ENCODE measurements around the gene CYREN. TPM values are rescaled to one million over a fixed set of nuclear protein-coding genes. Genes with fewer than 3 reads are reported as not detected.

The CYREN gene
- total and polyA plus RNA-seq, 9 of the 15 experiments (the other 6 are each of a cell fraction or from before 2014, with no cell fraction given) = 13.9 to 108 (median 88.8) TPM

DNA sequence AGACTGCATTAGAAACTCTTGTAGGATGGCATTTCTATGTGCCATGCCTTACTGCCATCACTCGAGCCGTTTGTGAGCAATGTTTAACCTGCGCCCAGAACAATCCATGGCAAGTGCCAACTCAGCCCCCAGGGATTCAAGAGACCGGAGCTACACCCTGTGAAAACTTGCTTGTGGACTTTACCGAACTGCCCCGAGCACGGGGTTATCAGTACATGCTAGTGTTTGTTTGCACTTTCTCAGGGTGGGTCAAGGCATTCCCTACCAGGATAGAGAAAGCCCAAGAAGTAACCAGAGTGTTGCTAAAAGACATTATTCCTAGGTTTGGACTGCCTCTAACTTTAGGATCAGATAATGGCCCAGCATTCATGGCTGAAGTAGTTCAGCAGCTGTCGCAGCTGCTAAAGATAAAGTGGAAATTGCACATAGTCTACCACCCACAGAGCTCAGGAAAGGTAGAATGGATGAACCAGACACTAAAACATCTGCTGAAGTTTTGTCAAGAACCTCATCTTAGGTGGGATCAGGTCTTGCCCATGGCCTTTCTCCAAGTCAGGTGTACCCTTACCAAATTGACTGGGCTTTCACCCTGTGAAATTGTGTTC lies 8.9 kb upstream of the CYREN start:
- no peaks in the 10 kb centered on the region for H3K27me3 ChIP-seq (ENCODE audit: control insufficient read depth in 2 of 2, insufficient read depth in 2 of 2, low read length in 2 of 2)
- no peak overlapping the region for H3K27ac ChIP-seq (ENCODE audit: extremely low read depth, low read depth, low read length)
- H3K4me2 ChIP-seq (ENCODE audit: insufficient read depth, low read length) = no peak overlapping the region
- CTCF ChIA-PET (ENCODE audit: low intra/inter-chr PET ratio) = no interaction called here
- in situ Hi-C loops (cut with MboI) = no loop called here
- no peaks in the 10 kb centered on the region for H3K9me1 ChIP-seq (ENCODE audit: control insufficient read depth, insufficient read depth, low read length)
- POLR2A ChIA-PET = interaction anchor here (0.9 to 2.9 kb wide), 3 partner anchors 8 to 10 kb away, joined by 3 to 10 read pairs (median 6); partner anchors contain the start of gene CYREN
- H4K20me1 ChIP-seq (replicated peaks; ENCODE audit: control insufficient read depth, insufficient read depth, low read length) = no peaks in the 10 kb centered on the region
- H3K4me1 ChIP-seq (replicated peaks in 1 of 2; ENCODE audit: control insufficient read depth in 2 of 2, insufficient read depth in 2 of 2, low read length in 2 of 2) = peaks cover 4 to 7% of the 10 kb centered on the region in 2 experiments; a peak in 4 of 5 replicates
- no peak overlapping the region for H3K4me3 ChIP-seq
- BruUV-seq (replicated peaks) = no TSS peak
- ATAC-seq (peak; percentile 38; the same call in 2 of the 3 replicates), FAIRE-seq (no peak), DNase-seq (ENCODE audit: extremely low read depth in 1 of 4, low spot score in 3 of 4) (no peak)
- WGBS (ENCODE audit: insufficient coverage, low coverage, missing lambda C conversion rate) = 9% methylated on average over 8 of the region's 8 CpGs
- no peak overlapping the region for H2AFZ ChIP-seq (ENCODE audit: low read depth, low read length)
- no peaks in the 10 kb centered on the region for H3K36me3 ChIP-seq (ENCODE audit: control insufficient read depth, insufficient read depth, low read length)
- H3K79me2 ChIP-seq (ENCODE audit: control insufficient read depth, insufficient read depth, low read length) = no peaks in the 10 kb centered on the region
- no peak overlapping the region for H3K9ac ChIP-seq (ENCODE audit: insufficient read depth in 1 of 2, low read depth in 2 of 2, low read length in 2 of 2)
- peaks cover 20% of the 10 kb centered on the region for H3K9me3 ChIP-seq (replicated peaks; ENCODE audit: control insufficient read depth, insufficient read depth, low read depth, low read length)
- intact Hi-C loops (cut with micrococcal nuclease) = loop anchor here (10.0 kb wide), 1 partner anchor 305 kb away; no protein-coding TSS in a partner anchor
- TF ChIP-seq CBFA2T3 (IDR thresholded peaks at IDR 0.05) (peak; percentile 38; the same call in 1 of the 2 replicates), TCF7L2 (IDR thresholded peaks at IDR 0.05; ENCODE audit: low read depth, low read length) (no peak), TFAP4 (CRISPR knock-in tag; IDR thresholded peaks at IDR 0.05; ENCODE audit: borderline replicate concordance) (peak; percentile 27; the same call in 1 of the 2 replicates)

DNA sequence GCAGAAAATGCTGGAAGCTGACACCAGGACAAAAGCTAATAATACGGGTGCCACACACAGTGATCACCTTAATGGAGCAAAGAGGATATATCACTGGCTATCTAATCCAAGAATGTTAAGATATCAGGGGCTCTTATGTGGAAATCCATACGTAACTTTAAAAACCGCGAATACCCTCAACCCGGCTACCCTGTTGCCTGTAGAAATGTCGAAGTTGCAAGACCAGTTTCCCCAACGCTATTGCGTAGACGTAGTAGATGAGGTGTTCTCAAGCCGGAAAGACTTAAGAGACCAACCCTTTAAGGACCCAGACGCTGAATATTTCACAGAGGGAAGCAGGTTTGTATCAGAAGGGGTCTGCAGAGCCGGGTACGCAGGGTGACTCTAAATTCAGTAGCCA lies 7.9 kb upstream of the CYREN start:
- no peak for ATAC-seq
- in situ Hi-C loops (cut with MboI) (no loop called here), intact Hi-C loops (cut with micrococcal nuclease) (loop anchor here (10.0 kb wide), 1 partner anchor 304 kb away; no protein-coding TSS in a partner anchor)
- Histone ChIP-seq H3K36me3 (ENCODE audit: control insufficient read depth, insufficient read depth, low read length) (no peaks in the 10 kb centered on the region), H3K79me2 (ENCODE audit: control insufficient read depth, insufficient read depth, low read length) (no peaks in the 10 kb centered on the region), H3K9me3 (replicated peaks; ENCODE audit: control insufficient read depth, insufficient read depth, low read depth, low read length) (peaks cover 20% of the 10 kb centered on the region), H3K4me3 (no peak overlapping the region), H2AFZ (ENCODE audit: low read depth, low read length) (no peak overlapping the region), H3K27me3 (ENCODE audit: control insufficient read depth in 2 of 2, insufficient read depth in 2 of 2, low read length in 2 of 2) (no peaks in the 10 kb centered on the region), H3K27ac (ENCODE audit: extremely low read depth, low read depth, low read length) (no peak overlapping the region), H3K9ac (ENCODE audit: insufficient read depth in 1 of 2, low read depth in 2 of 2, low read length in 2 of 2) (no peak overlapping the region), H3K4me2 (ENCODE audit: insufficient read depth, low read length) (no peak overlapping the region), H3K9me1 (ENCODE audit: control insufficient read depth, insufficient read depth, low read length) (no peaks in the 10 kb centered on the region), H3K4me1 (replicated peaks in 1 of 2; ENCODE audit: control insufficient read depth in 2 of 2, insufficient read depth in 2 of 2, low read length in 2 of 2) (peaks cover 0 to 5% of the 10 kb centered on the region in 2 experiments; a peak in 2 of 5 replicates), H4K20me1 (replicated peaks; ENCODE audit: control insufficient read depth, insufficient read depth, low read length) (no peaks in the 10 kb centered on the region)
- DNase-seq (ENCODE audit: extremely low read depth in 1 of 4, low spot score in 3 of 4) = no peak
- BruUV-seq (replicated peaks) = no TSS peak
- CTCF ChIA-PET (ENCODE audit: low intra/inter-chr PET ratio) = interaction anchor here (0.6 kb wide), 1 partner anchor 193 kb away, joined by 3 read pairs; no protein-coding TSS in a partner anchor
- POLR2A ChIA-PET = interaction anchor here (1.9 to 2.9 kb wide), 2 partner anchors 7 to 10 kb away, joined by 6 to 10 read pairs; partner anchors contain the start of gene CYREN
- FAIRE-seq = no peak
- WGBS (ENCODE audit: insufficient coverage, low coverage, missing lambda C conversion rate) = 45% methylated on average over 13 of the region's 13 CpGs
- no peak for TF ChIP-seq ZNF121 (CRISPR knock-in tag; conservative IDR thresholded peaks at IDR 0.05)
- no peak for TF ChIP-seq ZFPM2 (CRISPR knock-in tag; IDR thresholded peaks at IDR 0.05)
- no peak for TF ChIP-seq ZNF644 (tag; IDR thresholded peaks at IDR 0.05; ENCODE audit: low read depth)
- no peak for TF ChIP-seq NR3C1 (CRISPR knock-in tag; IDR thresholded peaks at IDR 0.05)
- TF ChIP-seq ZNF174 (CRISPR knock-in tag; IDR thresholded peaks at IDR 0.05) = no peak
- no peak for TF ChIP-seq ZNF436 (CRISPR knock-in tag; IDR thresholded peaks at IDR 0.05)
- TF ChIP-seq ZNF444 (CRISPR knock-in tag; IDR thresholded peaks at IDR 0.05) = no peak
- no peak for TF ChIP-seq THRA (IDR thresholded peaks at IDR 0.05)
- no peak for TF ChIP-seq POLR3A (IDR thresholded peaks at IDR 0.05; ENCODE audit: borderline replicate concordance, extremely low read depth, insufficient read depth, insufficient read length)
- no peak for TF ChIP-seq RFX5 (IDR thresholded peaks at IDR 0.05; ENCODE audit: low read depth, low read length)
- no peak for TF ChIP-seq ZNF184 (CRISPR knock-in tag; IDR thresholded peaks at IDR 0.05)
- TF ChIP-seq PML (IDR thresholded peaks at IDR 0.05; ENCODE audit: low read length) = no peak
